ENCODE data around the gene IQGAP1. TPM values are rescaled to one million over a fixed set of nuclear protein-coding genes. Genes with fewer than 3 reads are reported as not detected.
A peak's percentile ranks its signal among the peaks of the same experiment; 100 is the strongest.

The IQGAP1 gene
- total and polyA plus RNA-seq, 2 donors (not counting 1 experiment from before 2014, with no cell fraction given) = 222 to 270 TPM

- H2AFZ ChIP-seq (ENCODE audit: low read length) = no peak overlapping the region
- H4K20me1 ChIP-seq (ENCODE audit: control insufficient read depth, extremely low read depth, insufficient read depth, low read length) = no peaks in the 10 kb centered on the region
- H3K4me3 ChIP-seq (replicated peaks in 1 of 4; ENCODE audit: control extremely low read depth in 1 of 4, insufficient read depth in 1 of 4, low read depth in 3 of 4, low read length in 4 of 4) = no peak overlapping the region
- H3K27ac ChIP-seq (ENCODE audit: insufficient read depth, low read length) = no peak overlapping the region
- no peak overlapping the region for H3K4me2 ChIP-seq (ENCODE audit: extremely low read depth, insufficient read depth, low read length)
- peaks cover 16% of the 10 kb centered on the region for H3K36me3 ChIP-seq (ENCODE audit: control insufficient read depth, insufficient read depth, low read length)
- no peaks in the 10 kb centered on the region for H3K79me2 ChIP-seq (ENCODE audit: control insufficient read depth, insufficient read depth, low read length)
- no peaks in the 10 kb centered on the region for H3K27me3 ChIP-seq (ENCODE audit: control insufficient read depth, insufficient read depth, low read length)
- no peaks in the 10 kb centered on the region for H3K4me1 ChIP-seq (ENCODE audit: control insufficient read depth, extremely low read depth, insufficient read depth, low read length)
- TF ChIP-seq EZH2 (IDR thresholded peaks at IDR 0.05; ENCODE audit: low read length, missing control alignments) = no peak
- no peak for TF ChIP-seq CTCF (conservative IDR thresholded peaks at IDR 0.05 in 1 of 2, IDR thresholded peaks at IDR 0.05 in 1 of 2; ENCODE audit: low read depth in 1 of 2, low read length in 2 of 2)
- H3K9me3 ChIP-seq (ENCODE audit: control insufficient read depth, insufficient read depth, low read depth, low read length) = no peaks in the 10 kb centered on the region
- no peak overlapping the region for H3K9ac ChIP-seq (ENCODE audit: insufficient read depth, low read length)
- no peak for DNase-seq (ENCODE audit: low read depth in 2 of 2)
These were observed 83.1 kb downstream of the IQGAP1 start for GRCh38 chr15:90471126-90471525.

- peaks cover 16% of the 10 kb centered on the region for H3K36me3 ChIP-seq (ENCODE audit: control insufficient read depth, insufficient read depth, low read length)
- H3K4me1 ChIP-seq (ENCODE audit: control insufficient read depth, extremely low read depth, insufficient read depth, low read length) = no peaks in the 10 kb centered on the region
- H4K20me1 ChIP-seq (ENCODE audit: control insufficient read depth, extremely low read depth, insufficient read depth, low read length) = no peaks in the 10 kb centered on the region
- H3K9ac ChIP-seq (ENCODE audit: insufficient read depth, low read length) = no peak overlapping the region
- no peaks in the 10 kb centered on the region for H3K27me3 ChIP-seq (ENCODE audit: control insufficient read depth, insufficient read depth, low read length)
- H3K4me2 ChIP-seq (ENCODE audit: extremely low read depth, insufficient read depth, low read length) = no peak overlapping the region
- no peak for TF ChIP-seq EZH2 (IDR thresholded peaks at IDR 0.05; ENCODE audit: low read length, missing control alignments)
- TF ChIP-seq CTCF (conservative IDR thresholded peaks at IDR 0.05 in 1 of 2, IDR thresholded peaks at IDR 0.05 in 1 of 2; ENCODE audit: low read depth in 1 of 2, low read length in 2 of 2) = no peak
- H2AFZ ChIP-seq (ENCODE audit: low read length) = no peak overlapping the region
- no peak for DNase-seq (ENCODE audit: low read depth in 2 of 2)
- no peak overlapping the region for H3K4me3 ChIP-seq (replicated peaks in 1 of 4; ENCODE audit: control extremely low read depth in 1 of 4, insufficient read depth in 1 of 4, low read depth in 3 of 4, low read length in 4 of 4)
- H3K27ac ChIP-seq (ENCODE audit: insufficient read depth, low read length) = no peak overlapping the region
- no peaks in the 10 kb centered on the region for H3K9me3 ChIP-seq (ENCODE audit: control insufficient read depth, insufficient read depth, low read depth, low read length)
- H3K79me2 ChIP-seq (ENCODE audit: control insufficient read depth, insufficient read depth, low read length) = no peaks in the 10 kb centered on the region
These were observed 83.7 kb downstream of the IQGAP1 start for GRCh38 chr15:90471769-90472168.

GRCh38 chr15:90478846-90479481 is 90.9 kb downstream of the IQGAP1 start:
- no peak overlapping the region for H3K9ac ChIP-seq (ENCODE audit: insufficient read depth, low read length)
- H3K4me2 ChIP-seq (ENCODE audit: extremely low read depth, insufficient read depth, low read length) = no peak overlapping the region
- H3K4me1 ChIP-seq (ENCODE audit: control insufficient read depth, extremely low read depth, insufficient read depth, low read length) = no peaks in the 10 kb centered on the region
- no peaks in the 10 kb centered on the region for H3K27me3 ChIP-seq (ENCODE audit: control insufficient read depth, insufficient read depth, low read length)
- peaks cover 22% of the 10 kb centered on the region for H3K36me3 ChIP-seq (ENCODE audit: control insufficient read depth, insufficient read depth, low read length)
- no peaks in the 10 kb centered on the region for H3K9me3 ChIP-seq (ENCODE audit: control insufficient read depth, insufficient read depth, low read depth, low read length)
- H3K27ac ChIP-seq (ENCODE audit: insufficient read depth, low read length) = no peak overlapping the region
- TF ChIP-seq CTCF (conservative IDR thresholded peaks at IDR 0.05 in 1 of 2, IDR thresholded peaks at IDR 0.05 in 1 of 2; ENCODE audit: low read depth in 1 of 2, low read length in 2 of 2) (no peak), EZH2 (IDR thresholded peaks at IDR 0.05; ENCODE audit: low read length, missing control alignments) (no peak)
- peak in 1 of 2 donors; percentile 64 for DNase-seq (ENCODE audit: low read depth in 2 of 2)
- H3K79me2 ChIP-seq (ENCODE audit: control insufficient read depth, insufficient read depth, low read length) = no peaks in the 10 kb centered on the region
- H4K20me1 ChIP-seq (ENCODE audit: control insufficient read depth, extremely low read depth, insufficient read depth, low read length) = no peaks in the 10 kb centered on the region
- H3K4me3 ChIP-seq (replicated peaks in 1 of 4; ENCODE audit: control extremely low read depth in 1 of 4, insufficient read depth in 1 of 4, low read depth in 3 of 4, low read length in 4 of 4) = no peak overlapping the region
- H2AFZ ChIP-seq (ENCODE audit: low read length) = no peak overlapping the region
